Stimulated activated CD4-positive, alpha-beta T cell treated with anti-CD3 and anti-CD28 coated beads, Interleukin-12 subunit alpha, Interleukin-12 subunit beta, amount 100 ng/mL, for 48 hours (primary cell): Measurements from ENCODE around the gene FRMD4A.
A peak's percentile ranks its signal among the peaks of the same experiment; 100 is the strongest.

Source experiments
- DNase-seq, 3 donors: peaks; one replicate each; pipeline ENCODE4 v3.0.0-alpha.2; 2020; ENCODE audit warnings: low read depth in 2 of 3, low spot score in 1 of 3

FRMD4A gene

GRCh38 chr10:13993169-13993568 is 337.6 kb downstream of the FRMD4A start:
- no peak for DNase-seq

GRCh38 chr10:13991353-13991752 is 339.4 kb downstream of the FRMD4A start:
- DNase-seq: no peak

DNA sequence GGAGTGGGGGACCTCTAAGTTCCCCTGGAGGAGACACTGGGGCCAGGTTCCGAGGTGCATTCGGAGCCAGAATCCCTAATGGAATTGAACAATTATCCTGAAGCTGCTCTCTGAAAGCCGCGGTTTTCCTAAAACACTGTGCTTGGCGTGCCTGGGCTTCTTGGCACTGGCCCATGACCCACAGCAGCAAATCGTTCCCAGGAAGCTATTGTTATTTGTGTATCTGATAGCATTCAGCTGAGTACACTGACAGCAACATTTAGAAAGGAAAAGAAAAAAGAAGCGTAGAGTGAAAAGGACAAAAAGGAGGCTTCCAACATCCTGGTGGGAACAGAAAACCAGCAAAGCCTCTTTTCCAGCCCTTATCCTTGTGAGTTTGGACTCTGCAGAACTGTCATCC is 339.8 kb downstream of the FRMD4A start:
- DNase-seq: no peak

- no peak for DNase-seq
These were observed 340.3 kb downstream of the FRMD4A start for GRCh38 chr10:13990392-13990805.

DNA sequence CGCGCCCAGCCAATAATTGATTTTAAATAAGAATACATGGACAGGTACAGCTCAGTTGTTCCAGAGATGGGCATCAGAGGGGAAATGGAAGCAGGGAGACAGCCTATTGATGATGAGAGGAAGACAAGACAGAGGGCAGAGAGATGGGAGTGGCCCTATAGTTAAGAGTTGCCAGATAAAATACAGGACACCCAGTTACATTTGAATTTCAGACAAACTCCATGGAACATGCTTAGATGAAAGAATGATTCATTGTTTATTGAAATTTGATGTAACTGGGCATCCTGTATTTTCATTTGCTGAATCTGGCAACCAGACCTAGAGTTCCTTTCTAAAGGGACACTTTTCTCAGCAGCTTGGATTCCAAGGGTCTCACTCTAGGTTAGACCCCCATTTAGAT is 341.1 kb downstream of the FRMD4A start:
- DNase-seq: no peak

GRCh38 chr10:13987446-13987845 is 343.3 kb downstream of the FRMD4A start:
- no peak for DNase-seq

- no peak for DNase-seq
These were observed 346.0 kb downstream of the FRMD4A start for GRCh38 chr10:13984647-13985155.

- DNase-seq: no peak
These were observed 347.7 kb downstream of the FRMD4A start for GRCh38 chr10:13983035-13983434.

DNA sequence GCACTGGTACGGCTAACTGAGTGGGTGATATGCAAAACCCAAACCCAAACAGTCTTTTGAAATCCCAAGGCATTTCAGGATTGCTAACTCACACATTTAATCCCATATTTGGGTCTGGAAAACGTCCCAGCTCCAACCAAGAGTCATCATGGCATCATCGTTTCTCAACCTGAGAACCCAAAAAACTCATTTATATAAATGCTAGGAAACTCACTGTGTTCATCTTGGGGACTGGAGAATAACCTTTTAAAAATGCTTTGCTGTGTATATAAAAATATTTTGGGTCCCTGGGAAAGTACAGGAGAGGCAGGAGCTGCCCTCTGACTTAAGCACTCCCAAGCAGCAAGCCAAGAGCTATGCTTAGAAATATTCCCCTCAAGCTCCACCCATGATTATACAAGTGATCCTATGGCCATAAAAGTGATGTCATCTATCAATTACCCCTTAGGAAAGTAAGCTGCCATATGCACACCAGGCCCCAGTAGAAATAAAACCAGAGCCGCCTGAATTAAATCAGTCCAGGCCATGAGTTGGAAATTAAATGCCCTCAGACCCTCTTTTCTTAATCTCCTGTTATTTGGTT is 352.1 kb downstream of the FRMD4A start:
- DNase-seq: no peak

DNA sequence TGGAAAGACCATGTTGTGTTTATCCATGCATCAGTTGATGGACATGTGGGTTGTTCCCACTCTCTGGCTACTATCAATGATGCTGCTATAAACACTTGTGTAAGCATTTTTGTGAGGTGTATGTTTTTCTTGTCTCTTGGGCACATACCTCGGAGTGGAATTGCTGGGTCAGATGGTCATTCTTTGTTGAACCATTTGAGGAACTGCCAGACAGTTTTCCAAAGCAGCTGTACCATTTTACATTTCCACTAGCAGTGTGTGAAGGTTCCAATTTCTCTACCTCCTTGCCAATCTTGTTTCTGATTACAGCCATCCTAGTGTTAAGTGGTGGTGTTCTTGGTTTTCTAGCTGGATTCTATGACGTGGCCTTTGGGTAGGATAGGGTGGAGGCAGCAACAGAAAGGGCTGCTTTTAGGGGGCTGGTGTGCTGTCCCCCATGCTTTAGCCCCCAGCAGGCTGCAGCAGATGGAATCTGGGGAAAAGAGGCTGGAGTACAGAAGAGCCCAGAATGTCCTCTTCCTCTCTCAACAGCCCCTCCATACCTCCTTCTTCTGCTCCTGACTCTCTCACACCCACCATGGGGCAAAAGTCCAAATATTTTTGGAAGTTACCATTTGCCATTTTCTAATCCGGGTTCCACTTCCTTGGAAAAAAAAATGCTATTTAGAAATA is 352.7 kb downstream of the FRMD4A start:
- DNase-seq: no peak

DNA sequence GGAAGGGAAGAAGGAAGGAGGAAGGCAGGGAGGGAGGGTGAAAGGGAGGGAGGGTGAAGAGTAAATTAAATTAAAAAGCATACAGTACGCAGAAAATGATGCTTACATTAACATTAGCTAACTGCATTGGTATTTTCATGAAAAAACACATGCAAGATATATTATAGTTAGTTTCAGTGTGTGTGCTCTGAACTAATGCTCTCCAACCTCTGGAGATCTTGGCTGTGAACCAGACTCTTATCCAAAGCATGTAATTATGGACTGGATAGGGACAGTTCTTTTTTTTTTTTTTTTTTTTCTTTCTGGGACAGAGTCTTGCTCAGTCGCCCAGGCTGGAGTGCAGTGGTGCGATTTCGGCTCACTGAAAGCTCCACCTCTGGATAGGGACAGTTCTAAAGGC is 357.0 kb downstream of the FRMD4A start:
- DNase-seq: no peak

GRCh38 chr10:13972609-13973008 is 358.1 kb downstream of the FRMD4A start:
- no peak for DNase-seq

GRCh38 chr10:13971601-13972475 is 358.9 kb downstream of the FRMD4A start:
- no peak for DNase-seq

- no peak for DNase-seq
These were observed 359.8 kb downstream of the FRMD4A start for GRCh38 chr10:13970957-13971353.

DNA sequence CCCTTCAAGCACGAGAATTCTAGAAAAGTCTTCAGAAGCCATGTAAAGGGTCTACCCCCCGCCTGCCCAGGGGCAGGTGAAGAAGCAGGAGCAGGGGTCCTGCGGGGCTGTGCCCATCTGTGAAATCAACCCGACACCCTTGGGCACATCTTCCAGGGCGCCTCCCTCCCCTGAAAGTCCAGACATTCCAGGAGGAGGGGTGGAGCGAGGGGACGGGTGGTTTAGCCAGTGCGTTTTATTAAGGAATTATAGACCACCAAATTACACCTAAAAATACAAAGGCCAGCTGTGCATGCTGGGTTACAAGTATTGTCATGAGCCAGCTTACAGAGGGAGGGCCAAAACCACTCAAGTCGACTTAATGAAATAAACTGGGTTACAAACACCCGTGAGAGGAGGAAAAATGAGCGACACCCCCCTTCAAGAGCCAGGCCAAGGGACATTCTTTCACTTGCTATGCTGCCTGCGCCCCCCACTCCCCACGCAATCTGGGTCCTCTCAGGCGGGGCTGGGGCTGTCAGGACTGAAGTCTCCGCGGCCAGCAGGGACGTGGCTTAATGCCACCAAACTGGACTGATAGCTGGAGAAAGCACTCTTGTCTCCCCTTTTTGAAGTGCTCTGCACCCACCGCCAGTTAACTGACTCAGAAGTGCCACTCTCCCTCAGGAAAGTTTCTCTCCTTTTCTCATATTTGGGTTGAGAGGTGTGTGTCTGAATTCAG is 360.3 kb downstream of the FRMD4A start:
- DNase-seq: no peak

DNA sequence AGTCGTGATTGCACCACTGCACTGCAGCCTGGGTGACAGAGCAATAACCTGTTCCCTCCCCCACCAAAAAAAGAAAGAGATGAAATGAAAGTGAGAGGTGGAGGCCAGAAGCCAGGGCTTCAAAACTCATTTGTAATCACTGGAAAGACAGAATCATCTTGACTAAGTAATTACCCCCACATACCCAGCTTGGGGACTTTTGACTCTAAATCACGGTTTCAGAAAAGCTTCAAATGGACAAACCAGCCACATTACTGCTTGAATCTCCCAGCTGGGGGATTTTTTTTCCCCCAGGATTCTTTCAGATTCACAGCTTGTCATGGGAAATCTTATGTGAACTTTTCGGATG is 361.0 kb downstream of the FRMD4A start:
- DNase-seq: peak in 1 of 3 donors; percentile 25

DNA sequence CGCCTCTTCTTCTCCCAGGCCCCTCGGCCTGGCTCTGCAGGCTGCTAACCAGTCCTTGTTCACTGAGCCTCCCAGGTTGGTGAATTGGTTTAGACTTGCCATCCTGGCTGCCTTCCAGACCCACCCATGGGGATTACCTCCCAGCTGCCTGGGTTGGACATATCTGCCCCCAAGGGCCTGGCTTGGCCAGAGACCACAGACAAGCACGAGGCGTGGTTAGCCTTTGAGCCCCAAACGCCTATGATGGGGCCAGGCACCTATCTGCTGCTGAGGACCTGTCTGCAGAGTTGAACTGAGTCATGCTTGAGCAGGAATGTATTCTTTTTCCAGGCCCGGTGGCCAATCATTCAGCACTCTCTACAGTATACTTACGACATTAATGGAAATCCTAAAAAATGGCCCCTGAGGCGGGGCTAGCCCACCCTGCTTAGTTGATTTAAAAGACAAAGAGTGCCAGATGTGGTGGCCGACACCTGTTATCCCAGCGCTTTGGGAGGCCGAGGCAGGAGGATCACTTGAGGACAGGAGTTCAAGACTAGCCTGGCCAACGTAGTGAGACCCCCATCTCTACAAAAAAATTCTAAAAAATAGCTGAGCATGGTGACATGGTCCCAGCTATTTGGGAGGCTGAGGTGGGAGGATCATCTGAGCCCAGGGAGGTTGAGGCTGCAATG is 361.5 kb downstream of the FRMD4A start:
- DNase-seq: no peak

GRCh38 chr10:13961853-13962252 is 368.9 kb downstream of the FRMD4A start:
- DNase-seq: no peak

DNA sequence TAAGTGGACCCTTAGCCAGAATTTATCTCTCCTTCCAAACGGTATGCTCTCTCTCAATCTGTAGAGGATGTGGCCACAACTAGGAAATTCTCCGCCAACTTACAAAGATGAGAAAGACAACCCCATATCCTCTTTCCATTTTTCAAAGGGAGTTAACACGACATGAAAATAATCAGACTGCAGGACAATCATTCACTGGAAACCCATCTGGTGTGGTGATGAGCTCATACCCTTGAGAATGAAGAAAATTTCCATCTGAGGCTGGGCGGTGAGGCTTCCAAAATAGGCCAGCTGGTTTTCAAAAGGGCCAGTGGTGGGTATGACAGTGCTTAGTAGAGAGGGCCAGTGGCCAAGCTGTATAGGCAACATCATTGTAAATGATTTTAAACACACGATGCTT is 369.6 kb downstream of the FRMD4A start:
- no peak for DNase-seq

DNA sequence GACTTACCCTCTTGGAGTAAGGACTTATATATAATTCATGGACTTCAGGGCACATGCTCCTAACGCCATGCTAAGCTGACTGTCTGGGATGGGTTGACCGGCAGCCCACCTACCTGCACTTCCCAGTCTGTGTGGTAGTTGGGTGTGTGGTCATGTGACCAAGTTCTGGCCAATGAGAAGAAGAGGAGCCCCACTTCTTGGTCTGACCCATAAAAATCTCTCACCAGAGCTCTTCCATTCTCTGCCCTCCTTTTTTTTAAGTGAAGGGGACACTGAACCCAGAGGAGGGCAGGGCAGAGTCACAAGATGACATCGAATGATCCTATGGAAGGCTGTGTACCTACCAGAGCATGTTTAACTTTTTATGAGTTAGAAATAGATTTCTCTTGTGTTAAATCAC is 370.1 kb downstream of the FRMD4A start:
- DNase-seq: no peak
